ENCODE data around the gene SLC24A3. TPM values are rescaled to one million over a fixed set of nuclear protein-coding genes. Genes with fewer than 3 reads are reported as not detected.

SLC24A3 gene
- total RNA-seq, 4 donors from 2014 or later: 12.9 to 49.8 (median 27.6) TPM

DNA sequence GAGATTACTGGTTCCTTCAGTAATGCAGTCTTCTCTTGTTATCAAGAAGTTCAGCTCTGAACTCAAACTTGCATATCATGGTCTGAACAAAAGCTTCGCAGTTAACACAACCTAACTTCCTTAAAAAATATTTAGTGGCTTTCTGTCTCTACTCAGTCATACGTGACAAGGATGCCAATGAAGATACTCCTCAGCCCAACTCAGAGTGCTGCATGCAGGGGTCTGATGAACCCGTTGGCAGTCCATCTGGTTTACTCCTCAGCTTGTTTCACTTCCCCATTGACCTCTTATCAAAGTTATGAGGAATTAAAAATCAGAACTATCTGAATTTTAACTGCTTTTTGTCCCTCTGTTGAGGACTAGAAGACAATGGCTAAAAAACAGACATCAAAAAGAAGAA, 489.0 kb downstream of the SLC24A3 start:
- H3K9me3 ChIP-seq: no peaks in the 10 kb centered on the region
- no peaks in the 10 kb centered on the region for H3K36me3 ChIP-seq
- H3K27me3 ChIP-seq: no peaks in the 10 kb centered on the region
- TF ChIP-seq, protein P1, sequence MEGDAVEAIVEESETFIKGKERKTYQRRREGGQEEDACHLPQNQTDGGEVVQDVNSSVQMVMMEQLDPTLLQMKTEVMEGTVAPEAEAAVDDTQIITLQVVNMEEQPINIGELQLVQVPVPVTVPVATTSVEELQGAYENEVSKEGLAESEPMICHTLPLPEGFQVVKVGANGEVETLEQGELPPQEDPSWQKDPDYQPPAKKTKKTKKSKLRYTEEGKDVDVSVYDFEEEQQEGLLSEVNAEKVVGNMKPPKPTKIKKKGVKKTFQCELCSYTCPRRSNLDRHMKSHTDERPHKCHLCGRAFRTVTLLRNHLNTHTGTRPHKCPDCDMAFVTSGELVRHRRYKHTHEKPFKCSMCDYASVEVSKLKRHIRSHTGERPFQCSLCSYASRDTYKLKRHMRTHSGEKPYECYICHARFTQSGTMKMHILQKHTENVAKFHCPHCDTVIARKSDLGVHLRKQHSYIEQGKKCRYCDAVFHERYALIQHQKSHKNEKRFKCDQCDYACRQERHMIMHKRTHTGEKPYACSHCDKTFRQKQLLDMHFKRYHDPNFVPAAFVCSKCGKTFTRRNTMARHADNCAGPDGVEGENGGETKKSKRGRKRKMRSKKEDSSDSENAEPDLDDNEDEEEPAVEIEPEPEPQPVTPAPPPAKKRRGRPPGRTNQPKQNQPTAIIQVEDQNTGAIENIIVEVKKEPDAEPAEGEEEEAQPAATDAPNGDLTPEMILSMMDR (IDR thresholded peaks at IDR 0.05): no peak
- no peak for TF ChIP-seq POLR2A (IDR thresholded peaks at IDR 0.05)
- intact Hi-C loops (cut with DNase I; ENCODE audit: low total_unique reads): no loop called here
- no peaks in the 10 kb centered on the region for H3K4me1 ChIP-seq
- no peak overlapping the region for H3K27ac ChIP-seq
- no peak overlapping the region for H3K4me3 ChIP-seq
- DNase-seq: no peak

DNA sequence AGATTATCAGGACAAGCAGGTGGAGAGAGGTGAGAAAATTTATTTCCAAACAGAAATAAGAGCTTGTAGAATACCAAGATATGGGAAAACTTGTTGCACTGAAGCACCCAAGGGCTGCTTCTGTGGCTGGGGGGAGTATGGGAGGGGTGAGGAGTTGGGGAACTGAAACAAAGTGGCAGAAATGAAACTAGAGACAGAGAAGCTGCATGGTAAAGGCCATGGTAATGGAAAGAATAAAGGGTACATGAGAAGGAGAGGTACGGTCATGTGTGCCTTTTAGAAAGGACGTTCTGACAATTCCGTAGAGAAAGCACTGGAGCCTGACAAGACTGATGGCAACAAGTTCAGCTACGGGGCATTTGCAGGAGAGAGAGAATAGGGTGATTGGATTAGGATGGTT, 494.0 kb downstream of the SLC24A3 start:
- H3K27ac ChIP-seq: no peak overlapping the region
- DNase-seq: no peak
- H3K36me3 ChIP-seq: no peaks in the 10 kb centered on the region
- H3K4me3 ChIP-seq: no peak overlapping the region
- intact Hi-C loops (cut with DNase I; ENCODE audit: low total_unique reads): no loop called here
- peaks cover 0 to 10% of the 10 kb centered on the region in 2 donors for H3K4me1 ChIP-seq
- H3K9me3 ChIP-seq: no peaks in the 10 kb centered on the region
- TF ChIP-seq, protein P1 (IDR thresholded peaks at IDR 0.05): no peak
- TF ChIP-seq POLR2A (IDR thresholded peaks at IDR 0.05): no peak
- H3K27me3 ChIP-seq: no peaks in the 10 kb centered on the region

DNA sequence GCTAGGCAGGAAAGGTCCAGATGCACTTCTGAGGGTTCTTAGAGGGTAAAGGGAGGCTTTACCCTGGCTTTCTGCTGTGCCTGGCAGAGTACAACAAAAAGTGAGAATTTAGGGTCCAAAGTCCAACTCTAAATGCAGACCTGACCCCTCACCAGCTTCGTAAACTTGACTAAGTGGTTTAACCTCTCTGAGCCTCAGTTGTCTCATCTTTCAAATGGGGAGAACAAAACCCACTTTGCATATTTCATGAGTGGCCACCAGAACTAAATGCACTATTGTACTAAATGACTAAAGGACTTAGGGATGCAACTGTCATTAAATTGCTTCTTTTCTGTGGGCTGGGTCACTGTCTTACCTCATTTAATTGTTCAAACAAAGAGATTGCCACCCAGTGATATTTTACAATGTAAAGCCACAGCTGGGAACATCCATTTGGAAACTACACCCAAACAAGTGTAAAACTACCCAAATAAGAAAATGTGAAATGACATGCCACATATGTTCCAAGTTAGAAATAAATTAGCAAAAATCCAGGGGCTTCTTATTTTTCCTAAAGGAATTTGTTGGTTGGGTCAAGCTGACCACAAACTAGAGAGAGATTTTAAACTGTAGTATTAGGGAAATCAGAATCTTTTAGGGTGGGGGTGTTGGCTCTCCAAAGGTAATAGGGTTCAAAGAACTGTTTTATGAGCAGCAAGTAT, 497.3 kb downstream of the SLC24A3 start:
- Histone ChIP-seq H3K27me3 (no peaks in the 10 kb centered on the region), H3K9me3 (no peaks in the 10 kb centered on the region), H3K4me1 (peaks cover 4 to 11% of the 10 kb centered on the region in 2 donors), H3K27ac (peak overlapping the region; percentile 15 to 69), H3K36me3 (no peaks in the 10 kb centered on the region), H3K4me3 (no peak overlapping the region)
- TF ChIP-seq, protein P1 (IDR thresholded peaks at IDR 0.05): no peak
- no peak for TF ChIP-seq POLR2A (IDR thresholded peaks at IDR 0.05)
- intact Hi-C loops (cut with DNase I; ENCODE audit: low total_unique reads): no loop called here
- DNase-seq: no peak

GRCh38 chr20:19710336-19711120, 498.1 kb downstream of the SLC24A3 start:
- no peaks in the 10 kb centered on the region for H3K27me3 ChIP-seq
- intact Hi-C loops (cut with DNase I; ENCODE audit: low total_unique reads): no loop called here
- peak in 1 of 2 donors; percentile 49 for DNase-seq
- H3K4me3 ChIP-seq: no peak overlapping the region
- H3K36me3 ChIP-seq: no peaks in the 10 kb centered on the region
- TF ChIP-seq, protein P1 (IDR thresholded peaks at IDR 0.05): no peak
- TF ChIP-seq POLR2A (IDR thresholded peaks at IDR 0.05): no peak
- H3K4me1 ChIP-seq: peaks cover 4 to 11% of the 10 kb centered on the region in 2 donors
- H3K9me3 ChIP-seq: no peaks in the 10 kb centered on the region
- peak overlapping the region in 1 of 2 donors; percentile 69 for H3K27ac ChIP-seq

GRCh38 chr20:19711126-19711525, 498.7 kb downstream of the SLC24A3 start:
- Histone ChIP-seq H3K9me3 (no peaks in the 10 kb centered on the region), H3K27me3 (no peaks in the 10 kb centered on the region), H3K36me3 (no peaks in the 10 kb centered on the region), H3K4me3 (no peak overlapping the region), H3K4me1 (peaks cover 4 to 11% of the 10 kb centered on the region in 2 donors), H3K27ac (no peak overlapping the region)
- intact Hi-C loops (cut with DNase I; ENCODE audit: low total_unique reads): no loop called here
- TF ChIP-seq, protein P1 (IDR thresholded peaks at IDR 0.05): no peak
- no peak for TF ChIP-seq POLR2A (IDR thresholded peaks at IDR 0.05)
- no peak for DNase-seq
